Uterus (tissue), 4 donors: Measurements from ENCODE around the gene CP. TPM values are rescaled to one million over a fixed set of nuclear protein-coding genes. Genes with fewer than 3 reads are reported as not detected.

Experiments used
- DNase-seq, 2 donors: peaks; one replicate each; pipeline ENCODE4 v3.0.0-alpha.2; 2019 to 2020
- H3K27ac ChIP-seq, 2 donors: fragments of 200-600 bp; sonication (generic); 1 replicate in 1 of 2; 2 replicates in 1 of 2; pipeline ENCODE4 v1.5.1; 2016 to 2018
- H3K27me3 ChIP-seq, 2 donors: fragments of 200-600 bp; sonication (generic); one replicate each; pipeline ENCODE4 v1.5.1; 2018 to 2019; ENCODE audit warnings: control low read depth in 1 of 2
- H3K36me3 ChIP-seq, 2 donors: fragments of 200-600 bp; sonication (generic); one replicate each; pipeline ENCODE4 v1.5.1; 2019; ENCODE audit warnings: control low read depth in 1 of 2
- H3K4me1 ChIP-seq, 2 donors: fragments of 200-600 bp; sonication (generic); one replicate each; pipeline ENCODE4 v1.5.1; 2018 to 2019; ENCODE audit warnings: control low read depth in 1 of 2
- H3K4me3 ChIP-seq, 2 donors: fragments of 200-600 bp; sonication (generic); 1 replicate in 1 of 2; 2 replicates in 1 of 2; pipeline ENCODE4 v1.5.1; 2018 to 2019; ENCODE audit warnings: mild to moderate bottlenecking in 1 of 2
- H3K9me3 ChIP-seq, 2 donors: fragments of 200-600 bp; sonication (generic); one replicate each; pipeline ENCODE4 v1.5.1; 2019; ENCODE audit warnings: control low read depth in 1 of 2
- POLR2A ChIP-seq, 2 donors: fragments of 450-650 bp; IDR thresholded peaks; one replicate each; pipeline ENCODE4 v1.6.1; 2016; ENCODE audit warnings: antibody characterized with exemption in 2 of 2, mild to moderate bottlenecking in 1 of 2, moderate library complexity in 1 of 2
- intact Hi-C: fragments of 100-400 bp; cut with DNase I; formaldehyde crosslinking; loops from one replicate; pipeline ENCODE4 v1.15.1; 2023; ENCODE audit warnings: low total_unique reads
- total RNA-seq, 4 donors: library from RNA; depleted of rRNA in 3 of 4; stranded (reverse); fragments of >200 nt in 3 of 4; gene quantifications; one replicate each; pipeline versions ENCODE4 v1.1.0 to v1.2.4, GENCODE V29; 2014 to 2023
- TF ChIP-seq, protein P1 (sequence below), 4 experiments: fragments of 200-600 bp in 2 of 4; fragments of 450-650 bp in 2 of 4; sonication (generic) in 2 of 4; IDR thresholded peaks; one replicate each; pipeline ENCODE4 v1.5.1; 2016 to 2019; ENCODE audit warnings: antibody characterized with exemption in 4 of 4, mild to moderate bottlenecking in 2 of 4, moderate library complexity in 1 of 4
- donor health status: DM: yes; HTN: yes; CAD: no.

Gene CP
- total RNA-seq, 4 donors from 2014 or later, result 2.2 to 13.3 (median 5.9) TPM

DNA sequence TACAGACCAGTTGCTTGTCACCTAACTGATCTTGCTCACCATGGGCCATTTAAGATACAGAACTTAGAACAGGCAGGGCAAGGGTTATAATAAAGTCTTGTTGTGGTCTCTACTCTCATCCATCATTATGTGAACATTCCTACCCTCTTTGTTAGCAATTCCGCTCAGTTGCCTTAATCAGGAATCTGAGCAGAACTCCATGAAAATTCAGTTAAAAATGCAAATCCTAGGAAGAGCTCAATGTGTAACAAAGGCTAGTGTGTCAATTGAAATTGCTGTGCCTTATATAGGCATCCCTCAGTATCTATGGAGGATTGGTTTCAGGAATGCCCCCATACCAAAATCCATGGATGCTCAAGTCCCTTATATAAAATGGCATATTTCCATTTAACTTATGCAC lies 44.5 kb downstream of the CP start:
- Histone ChIP-seq H3K27me3 (no peaks in the 10 kb centered on the region), H3K9me3 (no peaks in the 10 kb centered on the region), H3K4me1 (peaks cover 0 to 12% of the 10 kb centered on the region in 2 donors), H3K4me3 (no peak overlapping the region), H3K36me3 (no peaks in the 10 kb centered on the region), H3K27ac (no peak overlapping the region)
- DNase-seq, result no peak
- intact Hi-C loops, result no loop called here
- no peak for TF ChIP-seq POLR2A (IDR thresholded peaks at IDR 0.05)
- TF ChIP-seq, protein P1, sequence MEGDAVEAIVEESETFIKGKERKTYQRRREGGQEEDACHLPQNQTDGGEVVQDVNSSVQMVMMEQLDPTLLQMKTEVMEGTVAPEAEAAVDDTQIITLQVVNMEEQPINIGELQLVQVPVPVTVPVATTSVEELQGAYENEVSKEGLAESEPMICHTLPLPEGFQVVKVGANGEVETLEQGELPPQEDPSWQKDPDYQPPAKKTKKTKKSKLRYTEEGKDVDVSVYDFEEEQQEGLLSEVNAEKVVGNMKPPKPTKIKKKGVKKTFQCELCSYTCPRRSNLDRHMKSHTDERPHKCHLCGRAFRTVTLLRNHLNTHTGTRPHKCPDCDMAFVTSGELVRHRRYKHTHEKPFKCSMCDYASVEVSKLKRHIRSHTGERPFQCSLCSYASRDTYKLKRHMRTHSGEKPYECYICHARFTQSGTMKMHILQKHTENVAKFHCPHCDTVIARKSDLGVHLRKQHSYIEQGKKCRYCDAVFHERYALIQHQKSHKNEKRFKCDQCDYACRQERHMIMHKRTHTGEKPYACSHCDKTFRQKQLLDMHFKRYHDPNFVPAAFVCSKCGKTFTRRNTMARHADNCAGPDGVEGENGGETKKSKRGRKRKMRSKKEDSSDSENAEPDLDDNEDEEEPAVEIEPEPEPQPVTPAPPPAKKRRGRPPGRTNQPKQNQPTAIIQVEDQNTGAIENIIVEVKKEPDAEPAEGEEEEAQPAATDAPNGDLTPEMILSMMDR (IDR thresholded peaks at IDR 0.05), result no peak

- Histone ChIP-seq H3K27ac (no peak overlapping the region), H3K36me3 (no peaks in the 10 kb centered on the region), H3K9me3 (no peaks in the 10 kb centered on the region), H3K27me3 (no peaks in the 10 kb centered on the region), H3K4me3 (no peak overlapping the region), H3K4me1 (peaks cover 0 to 12% of the 10 kb centered on the region in 2 donors)
- TF ChIP-seq POLR2A (IDR thresholded peaks at IDR 0.05), result no peak
- TF ChIP-seq, protein P1 (IDR thresholded peaks at IDR 0.05), result no peak
- intact Hi-C loops, result no loop called here
- no peak for DNase-seq
Observed at GRCh38 chr3:149174901-149175300, 46.7 kb downstream of the CP start.

DNA sequence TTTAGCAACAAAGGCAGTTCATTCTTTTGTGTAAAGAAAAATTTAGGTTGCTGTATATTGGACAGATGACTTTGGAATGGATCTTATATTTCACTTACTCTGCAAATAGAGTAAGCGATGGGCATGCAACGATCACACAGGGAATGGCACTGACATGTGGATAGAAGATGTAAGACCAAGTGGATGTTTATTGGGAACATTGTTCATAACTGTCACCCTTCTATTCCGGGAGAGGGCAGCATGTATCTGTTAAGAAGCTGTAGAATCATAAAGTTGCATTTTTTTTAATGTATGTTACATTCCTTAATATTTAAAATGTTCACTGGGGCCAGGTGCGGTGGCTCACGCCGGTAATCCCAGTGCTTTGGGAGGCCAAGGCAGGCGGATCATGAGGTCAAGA lies 51.0 kb downstream of the CP start:
- Histone ChIP-seq H3K9me3 (no peaks in the 10 kb centered on the region), H3K36me3 (no peaks in the 10 kb centered on the region), H3K27ac (no peak overlapping the region), H3K4me3 (no peak overlapping the region), H3K27me3 (no peaks in the 10 kb centered on the region), H3K4me1 (no peaks in the 10 kb centered on the region)
- DNase-seq, result no peak
- intact Hi-C loops, result no loop called here
- TF ChIP-seq POLR2A (IDR thresholded peaks at IDR 0.05), result no peak
- TF ChIP-seq, protein P1 (IDR thresholded peaks at IDR 0.05), result no peak

DNA sequence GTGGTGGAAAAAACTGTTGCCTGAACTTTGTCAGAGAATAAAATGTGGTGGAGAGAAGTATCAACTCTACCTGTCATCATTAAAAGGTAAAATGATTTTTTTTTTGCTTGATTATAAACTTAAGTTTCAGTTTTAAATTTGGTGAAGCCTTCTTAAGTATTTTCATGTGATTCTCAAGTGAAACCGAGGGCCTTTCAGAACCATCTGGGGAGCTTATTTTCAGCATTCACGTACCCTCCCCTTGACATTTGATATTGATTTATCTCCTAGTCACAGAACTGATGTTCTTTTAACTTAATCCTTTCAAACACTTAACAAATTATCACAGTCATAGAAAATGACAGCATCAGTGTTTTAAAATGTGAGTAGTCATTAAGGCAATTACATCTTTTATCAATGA lies 53.7 kb downstream of the CP start:
- no peak overlapping the region for H3K27ac ChIP-seq

GRCh38 chr3:149163066-149163465 lies 58.6 kb downstream of the CP start:
- Histone ChIP-seq H3K27ac (no peak overlapping the region), H3K36me3 (no peaks in the 10 kb centered on the region), H3K27me3 (no peaks in the 10 kb centered on the region), H3K4me3 (no peak overlapping the region), H3K4me1 (no peaks in the 10 kb centered on the region), H3K9me3 (no peaks in the 10 kb centered on the region)
- no peak for DNase-seq
- intact Hi-C loops, result no loop called here
- TF ChIP-seq, protein P1 (IDR thresholded peaks at IDR 0.05), result no peak
- TF ChIP-seq POLR2A (IDR thresholded peaks at IDR 0.05), result no peak

More for the DNA sequence above, 53.7 kb downstream of the CP start:
- Histone ChIP-seq H3K27me3 (no peaks in the 10 kb centered on the region), H3K4me1 (no peaks in the 10 kb centered on the region), H3K36me3 (no peaks in the 10 kb centered on the region), H3K4me3 (no peak overlapping the region), H3K9me3 (no peaks in the 10 kb centered on the region)
- intact Hi-C loops, result no loop called here
- DNase-seq, result no peak
- TF ChIP-seq, protein P1 (IDR thresholded peaks at IDR 0.05), result no peak
- TF ChIP-seq POLR2A (IDR thresholded peaks at IDR 0.05), result no peak
